DMS 273 treated with DMSO at 0.1 percent for 48 hours (cell line): ENCODE results near the gene CX3CR1.
"Not testable (repeated sequence)": the region's sequence is repeated elsewhere in the genome, so short reads cannot be mapped to it uniquely, and the experiment has no call there.

ENCODE experiments used
- DNase-seq: peaks from one replicate; lab custom pipeline; 2025; lab: John Stamatoyannopoulos, UW

Gene CX3CR1

GRCh38 chr3:39279745-39280517 is at the start of gene CX3CR1:
CX3CR1 (minus strand) TSS chr3:39280036; CDS start chr3:39266509, 13,527 bp downstream.
- no peak for DNase-seq

- DNase-seq: no peak
These were observed 49.7 kb upstream of the CX3CR1 start, which contains the start of gene CCR8 for GRCh38 chr3:39329493-39329892. CCR8 (plus strand) TSS chr3:39329709; CDS start chr3:39332332, 2,623 bp downstream.

- no peak for DNase-seq
These were observed 48.0 kb upstream of the CX3CR1 start for GRCh38 chr3:39327746-39328349.

GRCh38 chr3:39327053-39327745 is 47.4 kb upstream of the CX3CR1 start:
- DNase-seq: no peak

- no peak for DNase-seq
These were observed 45.4 kb upstream of the CX3CR1 start for GRCh38 chr3:39325236-39325635.

- DNase-seq: no peak
These were observed 43.7 kb upstream of the CX3CR1 start for GRCh38 chr3:39323494-39323893.

- DNase-seq: no peak
These were observed 43.1 kb upstream of the CX3CR1 start for GRCh38 chr3:39322936-39323335.

- DNase-seq: not testable (repeated sequence)
These were observed 42.4 kb upstream of the CX3CR1 start for GRCh38 chr3:39322209-39322715.

- not testable (repeated sequence) for DNase-seq
These were observed 41.7 kb upstream of the CX3CR1 start for GRCh38 chr3:39321574-39321983.

- no peak for DNase-seq
These were observed 39.4 kb upstream of the CX3CR1 start for GRCh38 chr3:39319249-39319648.

- DNase-seq: no peak
These were observed 38.5 kb upstream of the CX3CR1 start for GRCh38 chr3:39318301-39318700.

- DNase-seq: no peak
These were observed 37.8 kb upstream of the CX3CR1 start for GRCh38 chr3:39317571-39318169.

- no peak for DNase-seq
These were observed 35.6 kb upstream of the CX3CR1 start for GRCh38 chr3:39315420-39315819.

GRCh38 chr3:39313289-39313688 is 33.5 kb upstream of the CX3CR1 start:
- DNase-seq: no peak

- no peak for DNase-seq
These were observed 22.3 kb upstream of the CX3CR1 start for GRCh38 chr3:39302178-39302577.

GRCh38 chr3:39299279-39299678 is 19.4 kb upstream of the CX3CR1 start:
- no peak for DNase-seq

- no peak for DNase-seq
These were observed 16.6 kb upstream of the CX3CR1 start for GRCh38 chr3:39296197-39297077.

GRCh38 chr3:39295184-39295775 is 15.4 kb upstream of the CX3CR1 start:
- no peak for DNase-seq

- DNase-seq: no peak
These were observed 14.8 kb upstream of the CX3CR1 start for GRCh38 chr3:39294446-39295183.

- no peak for DNase-seq
These were observed 13.1 kb upstream of the CX3CR1 start for GRCh38 chr3:39292961-39293360.
